PC-9 (cell line): ENCODE measurements around the gene IDH1.

Source experiments
- CTCF ChIP-seq: fragments of 200-600 bp; sonication (generic); conservative IDR thresholded peaks from 2 replicates; pipeline ENCODE4 v1.6.1; 2017; ENCODE audit warnings: mixed run types, antibody characterized with exemption, mild to moderate bottlenecking, moderate library complexity
- EZH2 ChIP-seq: fragments of 200-600 bp; sonication (generic); IDR thresholded peaks from 2 replicates; pipeline ENCODE4 v1.8.0; 2017; ENCODE audit warnings: antibody characterized with exemption, low read depth

- TF ChIP-seq CTCF: no peak
- TF ChIP-seq EZH2: no peak
These were observed 64.9 kb downstream of the IDH1 start, which contains the start of gene C2orf80 for GRCh38 chr2:208189810-208190503.
